ENCODE results near the gene ADAT3.
"Not testable (repeated sequence)": the region's sequence is repeated elsewhere in the genome, so short reads cannot be mapped to it uniquely, and the experiment has no call there.

DNA sequence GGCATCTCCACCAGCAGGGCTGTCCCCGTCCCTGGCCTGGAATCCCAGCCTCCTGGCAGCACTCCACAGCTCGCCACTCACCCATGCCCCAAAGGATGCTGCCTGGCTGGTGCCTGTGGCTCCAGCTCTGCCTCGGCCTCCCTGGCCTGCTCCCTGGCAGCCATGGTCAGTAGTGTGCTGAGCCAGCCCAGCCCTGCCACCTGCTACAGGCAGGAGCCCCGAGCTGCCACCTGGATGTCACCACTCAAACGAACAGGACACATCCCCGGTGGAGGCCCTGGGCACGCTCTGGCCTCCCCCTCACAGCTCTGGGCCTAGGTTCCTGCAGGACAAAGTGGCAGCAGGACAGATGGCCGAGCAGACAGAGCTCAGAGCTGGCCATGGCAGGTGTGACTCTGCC, 26.6 kb upstream of the ADAT3 start:
- not testable (repeated sequence) for TF ChIP-seq POLR2A (IDR thresholded peaks at IDR 0.05)
- TF ChIP-seq, protein P1, sequence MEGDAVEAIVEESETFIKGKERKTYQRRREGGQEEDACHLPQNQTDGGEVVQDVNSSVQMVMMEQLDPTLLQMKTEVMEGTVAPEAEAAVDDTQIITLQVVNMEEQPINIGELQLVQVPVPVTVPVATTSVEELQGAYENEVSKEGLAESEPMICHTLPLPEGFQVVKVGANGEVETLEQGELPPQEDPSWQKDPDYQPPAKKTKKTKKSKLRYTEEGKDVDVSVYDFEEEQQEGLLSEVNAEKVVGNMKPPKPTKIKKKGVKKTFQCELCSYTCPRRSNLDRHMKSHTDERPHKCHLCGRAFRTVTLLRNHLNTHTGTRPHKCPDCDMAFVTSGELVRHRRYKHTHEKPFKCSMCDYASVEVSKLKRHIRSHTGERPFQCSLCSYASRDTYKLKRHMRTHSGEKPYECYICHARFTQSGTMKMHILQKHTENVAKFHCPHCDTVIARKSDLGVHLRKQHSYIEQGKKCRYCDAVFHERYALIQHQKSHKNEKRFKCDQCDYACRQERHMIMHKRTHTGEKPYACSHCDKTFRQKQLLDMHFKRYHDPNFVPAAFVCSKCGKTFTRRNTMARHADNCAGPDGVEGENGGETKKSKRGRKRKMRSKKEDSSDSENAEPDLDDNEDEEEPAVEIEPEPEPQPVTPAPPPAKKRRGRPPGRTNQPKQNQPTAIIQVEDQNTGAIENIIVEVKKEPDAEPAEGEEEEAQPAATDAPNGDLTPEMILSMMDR (IDR thresholded peaks at IDR 0.05 in 4 of 5, conservative IDR thresholded peaks at IDR 0.05 in 1 of 5), result not testable (repeated sequence)
